Measurements from ENCODE around the gene APBB2.

APBB2 gene

GRCh38 chr4:40953283-40954087, 260.9 kb downstream of the APBB2 start:
- H3K9ac ChIP-seq (ENCODE audit: low read length): no peak overlapping the region
- H3K4me1 ChIP-seq (ENCODE audit: control insufficient read depth, insufficient read depth, low read length): peaks cover 6% of the 10 kb centered on the region
- H3K4me3 ChIP-seq (ENCODE audit: low read depth, low read length): no peak overlapping the region
- no peak overlapping the region for H3K27ac ChIP-seq (ENCODE audit: low read depth, low read length)
- no peaks in the 10 kb centered on the region for H3K9me3 ChIP-seq (ENCODE audit: control insufficient read depth, insufficient read depth, low read depth, low read length)
- no peaks in the 10 kb centered on the region for H3K36me3 ChIP-seq (ENCODE audit: control insufficient read depth, insufficient read depth, low read length)
- no peaks in the 10 kb centered on the region for H3K27me3 ChIP-seq (ENCODE audit: control insufficient read depth, insufficient read depth, low read length)

DNA sequence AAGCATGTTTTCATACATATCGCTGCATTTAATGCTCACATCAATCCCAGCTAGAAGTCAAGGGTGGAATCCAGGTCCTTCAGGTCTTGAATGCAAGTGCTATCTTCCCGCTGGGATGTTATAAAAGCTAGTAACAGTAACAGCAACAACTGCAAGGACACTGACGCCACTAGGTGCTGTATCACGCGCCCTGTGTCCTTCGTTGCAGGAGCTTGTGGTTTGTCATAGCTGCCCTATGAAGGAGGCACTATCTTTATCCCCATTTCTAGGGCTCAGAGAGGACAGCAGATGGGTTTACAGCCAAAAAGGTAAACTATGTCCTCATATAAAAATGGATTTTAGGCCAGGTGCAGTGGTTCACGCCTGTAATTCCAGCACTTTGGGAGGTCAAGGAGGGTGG, 261.7 kb downstream of the APBB2 start:
- H3K27me3 ChIP-seq (ENCODE audit: control insufficient read depth, insufficient read depth, low read length): no peaks in the 10 kb centered on the region
- H3K4me1 ChIP-seq (ENCODE audit: control insufficient read depth, insufficient read depth, low read length): peaks cover 6% of the 10 kb centered on the region
- no peak overlapping the region for H3K4me3 ChIP-seq (ENCODE audit: low read depth, low read length)
- H3K9me3 ChIP-seq (ENCODE audit: control insufficient read depth, insufficient read depth, low read depth, low read length): no peaks in the 10 kb centered on the region
- no peaks in the 10 kb centered on the region for H3K36me3 ChIP-seq (ENCODE audit: control insufficient read depth, insufficient read depth, low read length)
- H3K9ac ChIP-seq (ENCODE audit: low read length): no peak overlapping the region
- no peak overlapping the region for H3K27ac ChIP-seq (ENCODE audit: low read depth, low read length)

- Histone ChIP-seq H3K36me3 (ENCODE audit: control insufficient read depth, insufficient read depth, low read length) (no peaks in the 10 kb centered on the region), H3K9me3 (ENCODE audit: control insufficient read depth, insufficient read depth, low read depth, low read length) (no peaks in the 10 kb centered on the region), H3K4me1 (ENCODE audit: control insufficient read depth, insufficient read depth, low read length) (peaks cover 6% of the 10 kb centered on the region), H3K4me3 (ENCODE audit: low read depth, low read length) (no peak overlapping the region), H3K27me3 (ENCODE audit: control insufficient read depth, insufficient read depth, low read length) (no peaks in the 10 kb centered on the region), H3K9ac (ENCODE audit: low read length) (no peak overlapping the region), H3K27ac (ENCODE audit: low read depth, low read length) (no peak overlapping the region)
These were observed 262.1 kb downstream of the APBB2 start for GRCh38 chr4:40952217-40952616.

- no peaks in the 10 kb centered on the region for H3K9me3 ChIP-seq (ENCODE audit: control insufficient read depth, insufficient read depth, low read depth, low read length)
- H3K9ac ChIP-seq (ENCODE audit: low read length): no peak overlapping the region
- no peak overlapping the region for H3K4me3 ChIP-seq (ENCODE audit: low read depth, low read length)
- H3K27me3 ChIP-seq (ENCODE audit: control insufficient read depth, insufficient read depth, low read length): no peaks in the 10 kb centered on the region
- no peaks in the 10 kb centered on the region for H3K36me3 ChIP-seq (ENCODE audit: control insufficient read depth, insufficient read depth, low read length)
- no peak overlapping the region for H3K27ac ChIP-seq (ENCODE audit: low read depth, low read length)
- H3K4me1 ChIP-seq (ENCODE audit: control insufficient read depth, insufficient read depth, low read length): peaks cover 6% of the 10 kb centered on the region
These were observed 263.3 kb downstream of the APBB2 start for GRCh38 chr4:40951026-40951425.

DNA sequence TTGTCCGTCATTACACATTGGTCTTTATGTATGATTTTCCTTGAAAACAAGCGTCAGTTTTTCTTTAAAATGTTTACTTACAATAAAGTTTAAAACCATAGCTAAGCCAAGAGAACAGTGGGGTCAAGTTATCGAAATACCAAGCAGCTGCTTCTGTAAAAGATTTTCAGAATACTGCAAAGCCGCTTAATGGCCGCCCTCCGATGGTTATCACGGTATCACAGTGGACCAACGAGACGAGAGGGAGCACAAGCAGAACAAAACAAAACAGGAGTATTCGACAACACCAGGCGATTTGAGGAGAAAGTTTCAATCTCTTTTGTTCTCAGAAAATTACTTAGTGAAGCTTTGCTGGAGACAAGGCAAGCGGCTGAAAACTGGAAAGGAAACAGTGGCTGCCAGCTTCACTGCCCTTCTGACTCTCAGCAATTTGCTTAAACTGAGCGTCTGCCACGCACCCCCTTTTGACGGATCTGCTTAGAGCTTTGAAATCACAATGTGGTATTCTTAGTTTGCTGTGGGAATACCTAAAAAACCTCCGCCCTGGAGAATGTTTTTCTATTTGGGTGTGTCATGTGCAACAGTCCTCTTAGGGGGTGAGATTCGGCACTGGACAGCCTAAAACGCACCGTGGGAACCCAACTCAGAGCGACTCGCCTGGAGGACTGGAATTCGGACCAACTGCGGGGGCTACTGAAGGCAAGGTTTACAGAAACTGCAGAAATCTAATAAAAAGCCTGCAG, 264.8 kb downstream of the APBB2 start:
- Histone ChIP-seq H3K27me3 (ENCODE audit: control insufficient read depth, insufficient read depth, low read length) (no peaks in the 10 kb centered on the region), H3K36me3 (ENCODE audit: control insufficient read depth, insufficient read depth, low read length) (no peaks in the 10 kb centered on the region), H3K4me3 (ENCODE audit: low read depth, low read length) (no peak overlapping the region), H3K4me1 (ENCODE audit: control insufficient read depth, insufficient read depth, low read length) (peaks cover 6% of the 10 kb centered on the region), H3K9ac (ENCODE audit: low read length) (no peak overlapping the region), H3K27ac (ENCODE audit: low read depth, low read length) (no peak overlapping the region), H3K9me3 (ENCODE audit: control insufficient read depth, insufficient read depth, low read depth, low read length) (no peaks in the 10 kb centered on the region)

GRCh38 chr4:40948014-40948413, 266.3 kb downstream of the APBB2 start:
- H3K9me3 ChIP-seq (ENCODE audit: control insufficient read depth, insufficient read depth, low read depth, low read length): no peaks in the 10 kb centered on the region
- H3K4me3 ChIP-seq (ENCODE audit: low read depth, low read length): no peak overlapping the region
- H3K9ac ChIP-seq (ENCODE audit: low read length): no peak overlapping the region
- no peaks in the 10 kb centered on the region for H3K36me3 ChIP-seq (ENCODE audit: control insufficient read depth, insufficient read depth, low read length)
- H3K27me3 ChIP-seq (ENCODE audit: control insufficient read depth, insufficient read depth, low read length): no peaks in the 10 kb centered on the region
- no peak overlapping the region for H3K27ac ChIP-seq (ENCODE audit: low read depth, low read length)
- H3K4me1 ChIP-seq (ENCODE audit: control insufficient read depth, insufficient read depth, low read length): no peaks in the 10 kb centered on the region

GRCh38 chr4:40946652-40947051, 267.7 kb downstream of the APBB2 start:
- H3K9ac ChIP-seq (ENCODE audit: low read length): no peak overlapping the region
- H3K36me3 ChIP-seq (ENCODE audit: control insufficient read depth, insufficient read depth, low read length): no peaks in the 10 kb centered on the region
- no peak overlapping the region for H3K27ac ChIP-seq (ENCODE audit: low read depth, low read length)
- no peaks in the 10 kb centered on the region for H3K27me3 ChIP-seq (ENCODE audit: control insufficient read depth, insufficient read depth, low read length)
- H3K9me3 ChIP-seq (ENCODE audit: control insufficient read depth, insufficient read depth, low read depth, low read length): no peaks in the 10 kb centered on the region
- no peak overlapping the region for H3K4me3 ChIP-seq (ENCODE audit: low read depth, low read length)
- H3K4me1 ChIP-seq (ENCODE audit: control insufficient read depth, insufficient read depth, low read length): no peaks in the 10 kb centered on the region

- H3K9me3 ChIP-seq (ENCODE audit: control insufficient read depth, insufficient read depth, low read depth, low read length): no peaks in the 10 kb centered on the region
- no peak overlapping the region for H3K27ac ChIP-seq (ENCODE audit: low read depth, low read length)
- no peaks in the 10 kb centered on the region for H3K36me3 ChIP-seq (ENCODE audit: control insufficient read depth, insufficient read depth, low read length)
- H3K4me3 ChIP-seq (ENCODE audit: low read depth, low read length): no peak overlapping the region
- no peaks in the 10 kb centered on the region for H3K4me1 ChIP-seq (ENCODE audit: control insufficient read depth, insufficient read depth, low read length)
- H3K9ac ChIP-seq (ENCODE audit: low read length): no peak overlapping the region
- H3K27me3 ChIP-seq (ENCODE audit: control insufficient read depth, insufficient read depth, low read length): no peaks in the 10 kb centered on the region
These were observed 273.6 kb downstream of the APBB2 start for GRCh38 chr4:40940756-40941155.

- Histone ChIP-seq H3K4me3 (ENCODE audit: low read depth, low read length) (no peak overlapping the region), H3K9me3 (ENCODE audit: control insufficient read depth, insufficient read depth, low read depth, low read length) (no peaks in the 10 kb centered on the region), H3K9ac (ENCODE audit: low read length) (no peak overlapping the region), H3K27me3 (ENCODE audit: control insufficient read depth, insufficient read depth, low read length) (no peaks in the 10 kb centered on the region), H3K27ac (ENCODE audit: low read depth, low read length) (no peak overlapping the region), H3K36me3 (ENCODE audit: control insufficient read depth, insufficient read depth, low read length) (no peaks in the 10 kb centered on the region), H3K4me1 (ENCODE audit: control insufficient read depth, insufficient read depth, low read length) (no peaks in the 10 kb centered on the region; the same call in 1 of the 2 replicates)
These were observed 274.0 kb downstream of the APBB2 start for GRCh38 chr4:40940317-40940741.

GRCh38 chr4:40939856-40940255, 274.5 kb downstream of the APBB2 start:
- Histone ChIP-seq H3K4me1 (ENCODE audit: control insufficient read depth, insufficient read depth, low read length) (peaks cover 4% of the 10 kb centered on the region; the same call in 1 of the 2 replicates), H3K27me3 (ENCODE audit: control insufficient read depth, insufficient read depth, low read length) (no peaks in the 10 kb centered on the region), H3K27ac (ENCODE audit: low read depth, low read length) (no peak overlapping the region), H3K9ac (ENCODE audit: low read length) (no peak overlapping the region), H3K9me3 (ENCODE audit: control insufficient read depth, insufficient read depth, low read depth, low read length) (no peaks in the 10 kb centered on the region), H3K36me3 (ENCODE audit: control insufficient read depth, insufficient read depth, low read length) (no peaks in the 10 kb centered on the region), H3K4me3 (ENCODE audit: low read depth, low read length) (no peak overlapping the region)

GRCh38 chr4:40938337-40938736, 276.0 kb downstream of the APBB2 start:
- Histone ChIP-seq H3K9ac (ENCODE audit: low read length) (no peak overlapping the region), H3K27ac (ENCODE audit: low read depth, low read length) (no peak overlapping the region), H3K4me1 (ENCODE audit: control insufficient read depth, insufficient read depth, low read length) (peaks cover 10% of the 10 kb centered on the region; the same call in 1 of the 2 replicates), H3K36me3 (ENCODE audit: control insufficient read depth, insufficient read depth, low read length) (no peaks in the 10 kb centered on the region), H3K9me3 (ENCODE audit: control insufficient read depth, insufficient read depth, low read depth, low read length) (no peaks in the 10 kb centered on the region), H3K4me3 (ENCODE audit: low read depth, low read length) (no peak overlapping the region), H3K27me3 (ENCODE audit: control insufficient read depth, insufficient read depth, low read length) (no peaks in the 10 kb centered on the region)
